NB4 (cell line): Measurements from ENCODE around the gene ZNF334.

Experiments
- POLR2A ChIP-seq: IDR thresholded peaks from 2 replicates; pipeline ENCODE4 v1.6.1; 2011; ENCODE audit warnings: mild to moderate bottlenecking; ENCODE audit not compliant: insufficient read length; ENCODE audit errors: extremely low read depth
- TF ChIP-seq, protein P1 (sequence below): IDR thresholded peaks from one replicate; pipeline ENCODE4 v1.5.1; 2012; ENCODE audit warnings: low read depth, low read length

DNA sequence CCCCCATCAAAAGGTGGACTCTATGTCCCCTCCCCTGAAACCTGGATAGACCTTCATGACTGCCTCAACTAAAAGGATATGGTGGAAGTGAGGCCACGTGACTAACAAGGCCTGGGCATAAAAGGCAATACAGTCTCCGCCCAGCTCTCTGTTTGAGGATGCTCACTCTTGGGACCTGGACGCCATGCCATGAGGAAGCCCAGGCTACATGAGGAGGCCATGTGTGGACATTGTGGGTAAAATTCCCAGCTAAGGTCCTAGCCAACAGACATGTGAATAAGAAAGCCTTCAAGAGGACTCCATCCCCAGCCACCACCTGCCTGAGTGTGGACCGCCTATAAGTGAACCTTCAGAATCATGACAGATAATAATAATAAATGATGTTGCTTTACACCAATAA, 7.2 kb upstream of the ZNF334 start:
- TF ChIP-seq, protein P1, sequence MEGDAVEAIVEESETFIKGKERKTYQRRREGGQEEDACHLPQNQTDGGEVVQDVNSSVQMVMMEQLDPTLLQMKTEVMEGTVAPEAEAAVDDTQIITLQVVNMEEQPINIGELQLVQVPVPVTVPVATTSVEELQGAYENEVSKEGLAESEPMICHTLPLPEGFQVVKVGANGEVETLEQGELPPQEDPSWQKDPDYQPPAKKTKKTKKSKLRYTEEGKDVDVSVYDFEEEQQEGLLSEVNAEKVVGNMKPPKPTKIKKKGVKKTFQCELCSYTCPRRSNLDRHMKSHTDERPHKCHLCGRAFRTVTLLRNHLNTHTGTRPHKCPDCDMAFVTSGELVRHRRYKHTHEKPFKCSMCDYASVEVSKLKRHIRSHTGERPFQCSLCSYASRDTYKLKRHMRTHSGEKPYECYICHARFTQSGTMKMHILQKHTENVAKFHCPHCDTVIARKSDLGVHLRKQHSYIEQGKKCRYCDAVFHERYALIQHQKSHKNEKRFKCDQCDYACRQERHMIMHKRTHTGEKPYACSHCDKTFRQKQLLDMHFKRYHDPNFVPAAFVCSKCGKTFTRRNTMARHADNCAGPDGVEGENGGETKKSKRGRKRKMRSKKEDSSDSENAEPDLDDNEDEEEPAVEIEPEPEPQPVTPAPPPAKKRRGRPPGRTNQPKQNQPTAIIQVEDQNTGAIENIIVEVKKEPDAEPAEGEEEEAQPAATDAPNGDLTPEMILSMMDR, result no peak
- no peak for TF ChIP-seq POLR2A
